Colon (tissue), 2 donors: ENCODE data around the gene TPH2.

Experiments
- FAIRE-seq: peaks from 2 replicates; lab custom pipeline; 2012; peaks lifted over from hg19 to GRCh38; lab: Jason Lieb, UNC
- donor health status: control.
- donor health status: control.

Gene TPH2

DNA sequence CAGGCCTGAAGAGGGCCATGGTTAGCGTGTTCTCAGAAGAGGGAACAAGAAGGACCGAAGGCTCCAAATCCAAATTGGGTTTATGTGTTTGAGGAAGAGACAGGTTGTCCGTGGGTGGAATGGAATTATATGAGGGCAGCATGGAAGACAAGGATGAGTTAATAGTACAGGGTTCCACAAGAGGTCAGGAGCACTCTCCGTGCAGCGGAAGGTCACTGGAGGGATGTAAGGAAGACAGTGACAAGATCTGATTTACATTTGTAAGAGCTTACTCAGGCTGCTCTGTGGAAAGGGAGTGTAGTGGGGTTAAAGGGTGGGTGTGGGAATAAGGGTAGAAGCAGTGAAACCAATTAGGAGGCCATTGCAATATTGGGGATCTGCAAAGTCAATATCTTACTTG, 97.0 kb downstream of the TPH2 start:
- no peak for FAIRE-seq

DNA sequence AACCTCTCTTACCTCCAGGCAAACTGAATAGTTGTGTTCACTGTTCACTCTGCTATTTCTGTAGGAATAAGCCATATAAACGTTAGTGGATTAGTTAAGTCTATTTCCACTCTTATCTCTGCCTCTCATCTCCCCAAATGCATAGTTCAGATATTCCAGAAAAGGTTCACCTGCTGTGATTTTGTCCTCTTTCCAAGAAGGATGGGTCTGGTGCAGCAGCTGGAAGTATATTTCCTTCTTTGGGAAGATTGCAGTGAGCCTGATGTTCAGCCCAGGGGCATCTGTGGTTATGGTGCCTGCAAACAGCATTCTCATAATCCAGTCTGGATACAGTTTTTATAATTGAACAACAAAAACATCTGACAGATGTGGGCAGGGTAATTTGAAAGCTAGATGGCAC, 97.7 kb downstream of the TPH2 start:
- no peak for FAIRE-seq

DNA sequence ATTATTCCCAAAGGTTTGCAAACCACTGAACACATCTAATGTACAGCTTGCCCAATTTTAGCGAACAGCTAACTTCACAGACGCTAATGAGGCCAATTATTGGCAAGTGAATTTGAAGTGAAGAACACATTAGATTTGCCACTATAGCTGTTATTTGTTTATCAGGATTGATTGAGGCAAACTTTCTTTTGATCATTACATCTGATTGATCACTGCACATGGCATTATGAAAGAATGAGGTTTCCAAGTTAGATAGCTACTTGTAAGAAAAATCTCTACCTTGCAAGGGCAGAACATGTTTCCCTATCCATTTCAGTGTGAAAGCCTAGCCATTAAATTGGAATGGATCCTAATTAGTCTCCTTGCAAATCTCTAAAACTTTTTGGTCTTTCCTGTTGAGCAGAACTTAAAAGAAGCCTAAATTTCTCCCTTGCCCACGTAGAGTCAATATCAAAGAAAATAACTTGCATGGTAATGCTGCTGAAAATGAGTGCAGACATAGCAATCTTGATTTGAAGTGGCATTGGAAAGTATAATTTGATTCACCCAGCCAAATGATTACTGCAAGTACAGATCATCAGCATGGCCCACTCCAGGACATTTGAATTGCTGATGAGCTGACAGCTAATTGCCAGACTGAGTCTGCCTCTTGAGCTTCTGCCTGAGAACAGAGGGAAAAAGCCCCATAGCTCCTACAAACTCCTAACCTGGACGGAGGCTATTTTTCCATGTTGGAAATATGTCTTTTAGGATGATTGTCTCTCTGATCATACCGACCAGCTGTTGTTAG, 98.6 kb downstream of the TPH2 start:
- FAIRE-seq = no peak

DNA sequence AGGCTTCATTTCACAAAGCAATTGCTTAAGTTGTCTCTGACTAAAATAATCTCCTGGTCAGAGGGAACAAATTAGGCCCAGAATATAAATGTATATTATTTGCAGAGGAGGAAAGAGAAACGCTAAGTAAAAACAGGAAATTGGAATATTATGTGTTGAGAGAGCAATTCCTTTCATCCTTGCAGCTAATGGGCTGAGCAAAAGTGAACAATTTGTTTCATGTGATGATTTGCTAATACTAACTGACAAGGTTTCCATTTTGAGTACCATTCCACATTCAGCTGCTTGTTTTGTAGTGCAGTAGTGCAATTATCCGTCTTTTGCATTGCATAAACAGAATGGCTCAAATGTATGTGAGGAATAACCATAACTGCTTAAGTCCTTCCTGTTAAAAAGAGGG, 103.2 kb downstream of the TPH2 start:
- no peak for FAIRE-seq

DNA sequence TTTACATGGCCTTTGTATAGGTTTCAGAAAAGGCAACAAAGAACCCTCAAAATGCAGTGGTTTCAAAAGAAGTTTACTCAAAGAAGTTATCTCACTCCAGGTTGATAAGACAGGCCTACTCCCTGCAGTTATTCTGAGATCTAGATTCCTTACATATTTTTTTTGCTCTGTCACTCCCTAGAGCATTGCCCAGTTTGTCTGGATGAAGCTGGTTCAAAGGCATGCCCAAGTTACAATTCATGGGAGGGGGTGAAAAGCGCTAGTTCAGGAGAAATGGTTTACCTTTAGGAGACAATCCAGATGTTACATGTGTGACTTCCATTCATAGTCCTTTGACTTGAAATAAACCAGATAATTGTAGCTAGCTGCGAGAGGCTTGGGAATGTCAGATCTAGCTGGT, 115.0 kb downstream of the TPH2 start:
- no peak for FAIRE-seq

DNA sequence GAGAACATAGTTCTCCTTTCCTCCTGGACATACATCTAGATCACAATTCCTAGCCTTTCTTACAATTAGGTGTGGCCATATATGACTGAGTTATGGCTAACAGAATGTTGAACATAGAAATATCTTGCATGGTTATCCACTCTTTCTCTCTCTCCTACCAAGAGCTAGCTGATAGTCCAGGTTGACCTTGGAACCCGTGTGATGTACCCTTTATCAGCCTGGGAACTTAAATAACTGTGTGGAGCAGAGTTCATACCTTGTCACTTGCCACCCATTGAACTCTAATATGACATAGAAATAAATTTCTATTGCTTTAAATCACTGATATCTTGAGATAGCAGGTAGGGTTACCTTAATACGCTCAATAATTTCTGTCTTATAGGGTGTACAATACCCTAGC, 115.9 kb downstream of the TPH2 start:
- no peak for FAIRE-seq

DNA sequence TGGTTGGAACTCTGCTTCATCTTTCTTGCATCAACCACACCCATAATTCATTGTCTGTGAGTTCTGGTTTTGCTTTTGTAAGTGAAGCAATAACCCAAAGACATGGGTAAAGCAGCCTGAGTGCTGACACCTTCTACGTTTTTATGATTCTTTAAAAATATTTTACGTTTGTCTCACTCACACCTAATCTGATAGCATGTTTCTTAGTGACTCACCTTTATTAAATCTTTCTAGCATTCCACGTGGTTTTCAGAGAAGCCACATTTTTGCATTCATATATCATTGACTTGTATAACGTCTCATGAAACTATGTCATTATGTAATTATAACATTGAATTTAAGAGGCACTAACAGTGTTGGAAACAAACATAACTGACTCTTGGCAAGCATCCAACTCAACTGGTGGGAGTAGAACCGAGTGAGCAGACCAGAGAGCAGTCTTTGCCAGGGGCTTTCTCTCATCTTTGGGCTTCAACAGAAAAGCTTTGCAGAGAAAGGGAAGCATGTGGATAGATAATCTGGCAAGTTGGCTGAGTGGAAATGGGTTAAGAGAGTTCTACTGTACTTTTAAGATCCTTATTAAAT, 118.8 kb downstream of the TPH2 start:
- FAIRE-seq = no peak

DNA sequence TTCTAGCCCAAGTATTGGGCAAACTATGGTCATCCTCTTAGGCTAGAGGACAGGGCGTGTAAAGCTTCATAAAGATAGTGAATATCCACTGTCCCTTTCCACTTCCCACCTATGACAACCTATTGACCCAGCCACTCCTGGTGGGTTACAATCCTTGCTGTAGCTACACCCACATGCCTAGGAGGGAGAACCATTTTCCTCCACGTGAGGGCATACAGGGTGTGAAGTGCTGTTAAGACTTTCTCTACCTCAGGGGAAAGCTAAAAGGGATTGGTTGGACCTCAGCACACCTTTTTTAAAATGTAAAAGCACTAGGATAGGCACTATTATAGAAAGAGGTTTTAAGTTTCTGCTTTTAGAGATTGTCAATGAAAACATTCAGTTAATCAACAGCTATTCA, 124.4 kb downstream of the TPH2 start:
- no peak for FAIRE-seq

DNA sequence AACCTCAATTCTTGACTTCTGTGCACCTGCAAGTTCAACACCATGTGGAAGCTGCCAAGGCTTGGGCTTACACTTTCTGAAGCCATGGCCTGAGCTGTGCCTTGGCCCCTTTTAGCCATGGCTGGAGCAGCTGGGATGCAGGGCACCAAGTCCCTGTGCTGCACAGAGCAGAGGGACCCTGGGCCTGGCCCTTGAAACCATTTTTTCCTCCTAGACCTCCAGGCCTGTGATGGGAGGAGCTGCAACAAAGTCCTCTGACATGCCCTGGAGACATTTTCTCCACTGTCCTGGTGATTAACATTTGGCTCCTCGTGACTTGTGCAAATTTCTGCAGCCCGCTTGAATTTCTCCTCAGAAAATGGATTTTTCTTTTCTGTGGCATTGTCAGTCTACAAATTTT, 132.4 kb downstream of the TPH2 start:
- no peak for FAIRE-seq

DNA sequence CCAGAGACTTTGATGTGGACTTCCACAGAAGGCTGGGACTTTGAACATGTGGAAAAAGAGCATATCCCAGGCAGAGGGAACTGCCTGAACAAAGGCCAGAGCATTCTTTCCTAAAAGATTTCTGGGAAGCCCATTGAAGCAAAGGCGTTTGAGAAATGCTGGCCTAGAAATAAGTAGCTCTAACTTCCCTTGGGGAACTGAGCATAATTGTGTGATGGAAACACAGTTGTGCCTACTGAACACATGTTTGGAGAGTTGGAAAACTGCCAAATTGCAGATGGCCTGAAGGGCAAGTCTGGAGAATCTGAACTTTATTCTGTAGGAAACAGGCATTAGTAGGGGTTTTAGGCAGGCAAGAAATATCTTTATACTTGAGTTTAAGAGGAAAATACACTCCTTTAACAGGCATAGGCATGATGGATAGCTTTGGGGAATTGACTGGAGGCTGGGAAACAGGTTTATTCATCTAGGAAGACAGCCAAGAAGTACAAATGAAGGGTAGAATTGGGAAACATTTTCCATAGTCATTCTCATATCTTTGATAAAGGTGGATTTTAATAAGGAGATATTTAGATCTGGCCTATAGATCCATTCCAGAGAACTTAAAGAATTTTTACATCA, 134.1 kb downstream of the TPH2 start:
- no peak for FAIRE-seq

DNA sequence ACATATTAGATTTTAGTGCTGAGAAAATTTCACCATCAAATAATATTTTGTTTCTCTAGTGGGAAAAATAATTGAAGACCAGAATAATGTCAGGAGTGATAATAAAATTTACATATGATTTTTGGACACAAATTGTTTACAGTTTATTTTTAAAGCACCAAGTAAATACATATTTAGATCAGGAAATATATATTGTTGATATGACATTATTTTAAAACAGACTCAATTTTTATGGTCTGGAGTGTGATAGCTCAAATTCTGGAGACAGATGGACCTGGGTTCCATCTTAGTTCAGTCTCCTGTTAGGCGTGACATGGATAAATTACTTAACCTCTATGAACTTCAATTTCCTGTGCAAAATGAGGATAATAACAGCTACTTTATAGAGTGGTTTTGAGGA, 135.4 kb downstream of the TPH2 start:
- no peak for FAIRE-seq

DNA sequence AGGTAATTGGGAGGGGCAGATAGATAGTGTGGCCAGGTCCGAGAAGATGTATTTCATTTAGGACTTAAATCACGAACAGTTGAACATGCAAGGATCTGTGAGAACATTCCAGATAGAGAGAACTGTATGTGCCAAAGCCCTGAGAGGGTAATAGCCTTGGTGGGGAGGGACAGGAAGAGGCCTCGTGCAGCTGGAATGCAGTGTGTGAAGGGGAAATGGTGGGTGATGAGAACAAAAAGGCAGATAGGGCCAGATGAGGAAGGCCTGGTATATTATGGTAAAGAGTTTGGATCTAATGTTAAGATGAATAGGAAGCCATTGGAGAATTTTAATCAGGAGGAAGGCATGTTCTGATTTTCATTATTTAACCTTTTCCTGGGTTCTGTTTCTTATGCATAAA, 136.3 kb downstream of the TPH2 start:
- no peak for FAIRE-seq

DNA sequence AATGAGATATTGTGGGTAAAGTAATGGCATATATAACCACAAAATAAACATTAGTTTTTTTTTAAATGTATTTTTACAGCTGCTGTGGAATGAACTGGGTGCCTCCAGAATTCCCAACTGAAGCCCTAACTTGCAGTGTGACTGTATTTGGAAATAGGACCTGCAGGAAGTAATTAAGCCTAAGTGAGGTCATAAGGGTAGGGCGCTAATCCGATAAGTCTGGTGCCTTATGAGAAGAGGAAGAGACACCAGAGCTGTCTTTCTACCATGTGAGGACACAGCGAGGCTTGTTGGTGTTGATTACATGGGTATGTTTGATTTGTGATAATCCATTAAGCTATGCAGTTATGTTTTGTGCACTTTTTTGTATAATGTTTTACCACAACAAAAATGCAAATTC, 136.8 kb downstream of the TPH2 start:
- FAIRE-seq = no peak

DNA sequence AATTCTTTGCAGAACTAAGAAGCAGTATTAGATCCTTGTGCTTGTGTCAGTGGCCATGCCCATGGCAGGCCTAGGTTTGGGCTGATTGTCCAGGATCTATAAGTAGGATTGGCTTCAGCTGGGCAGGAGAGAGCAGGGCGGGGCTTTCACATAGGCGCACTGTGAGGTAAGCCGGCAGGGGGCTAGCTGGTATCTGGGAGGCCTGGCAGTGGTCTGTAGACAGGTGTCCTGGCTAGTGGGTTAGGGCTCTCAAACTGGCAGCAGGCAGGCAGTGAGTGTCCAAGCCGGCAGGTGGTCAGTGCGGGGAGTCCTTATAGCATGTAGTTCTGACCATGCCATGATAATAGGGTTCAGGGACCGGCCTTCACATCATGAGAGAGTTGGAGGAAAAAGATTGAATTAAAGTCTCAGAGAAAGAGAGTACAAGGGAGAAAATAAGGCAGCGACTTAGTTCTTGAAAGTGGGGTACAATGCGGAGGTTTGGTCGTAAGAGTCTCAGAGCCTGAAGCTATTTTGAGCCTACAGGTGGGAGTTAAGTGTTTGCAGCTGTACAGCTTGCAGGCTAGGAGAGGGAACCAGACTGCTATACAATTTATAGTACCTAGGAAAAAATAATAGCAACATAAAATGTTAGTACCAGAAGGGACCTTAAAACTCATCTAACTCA, 137.4 kb downstream of the TPH2 start:
- no peak for FAIRE-seq

DNA sequence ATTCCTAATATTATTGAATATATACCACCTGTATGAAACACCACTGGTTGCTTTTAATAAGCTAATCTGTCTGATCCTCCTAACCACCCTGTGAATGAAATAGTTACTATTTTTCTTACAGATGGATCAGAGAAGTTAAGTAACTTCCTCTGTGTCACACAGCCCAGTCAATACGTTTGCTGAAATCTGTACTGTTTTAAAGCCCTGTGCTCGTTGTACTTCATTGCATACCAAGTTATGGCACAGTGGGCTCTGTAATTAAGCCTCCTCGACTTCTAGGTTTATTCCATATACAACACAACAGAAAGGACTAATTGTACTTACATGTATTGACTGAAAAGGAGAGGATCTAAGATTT, 137.9 kb downstream of the TPH2 start:
- no peak for FAIRE-seq

DNA sequence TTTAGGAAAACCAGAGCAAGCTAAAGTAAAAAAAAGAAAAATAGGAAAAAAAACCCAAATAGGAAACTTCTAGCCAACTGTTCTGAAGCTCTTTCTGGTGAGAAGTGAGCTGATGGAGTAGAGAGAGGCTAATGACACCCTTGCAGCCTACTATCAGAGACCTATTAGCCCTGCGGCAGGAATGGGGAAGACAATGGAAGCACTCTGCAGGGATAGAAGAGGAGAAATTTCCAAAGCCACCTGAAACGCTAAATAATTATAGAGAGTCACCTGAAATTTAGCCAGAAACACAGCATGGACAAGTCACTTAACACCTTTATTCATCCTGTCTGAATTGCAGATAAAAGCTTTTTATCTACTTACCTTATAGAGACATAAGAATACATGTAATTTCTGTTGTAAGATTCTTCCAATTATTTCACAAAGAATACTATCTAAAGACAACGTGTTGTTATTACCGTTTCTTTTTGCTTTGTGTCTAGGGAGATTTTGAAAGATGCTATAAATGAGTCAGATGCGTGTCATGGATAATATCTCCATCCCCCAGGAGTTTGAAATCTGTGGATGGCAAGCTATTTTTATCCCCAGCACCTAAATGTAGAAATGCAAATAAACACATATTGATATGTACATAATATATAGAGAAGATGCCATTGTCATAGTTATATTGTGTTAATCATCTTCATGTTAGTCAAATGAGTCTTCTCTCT, 138.6 kb downstream of the TPH2 start:
- no peak for FAIRE-seq

DNA sequence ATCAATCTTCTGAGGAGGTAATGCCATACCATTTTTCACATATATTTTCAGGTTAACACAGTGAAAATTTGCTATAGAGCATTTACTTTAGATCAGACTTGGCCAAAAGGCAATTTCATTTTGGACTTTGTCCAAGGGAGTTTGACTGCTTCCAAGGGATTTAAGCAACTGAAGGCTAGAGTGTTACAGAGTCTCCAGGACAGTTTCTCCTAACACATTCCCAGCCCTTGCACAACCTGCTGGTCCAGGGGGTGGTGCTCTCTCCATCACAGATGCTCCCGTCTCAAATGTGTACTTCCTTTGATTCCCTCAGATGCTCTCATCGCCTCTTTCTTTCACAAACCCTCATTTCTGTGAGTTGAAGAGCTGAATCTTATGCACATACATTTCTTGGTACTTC, 143.1 kb downstream of the TPH2 start:
- no peak for FAIRE-seq
